HG03196 (cell line): ENCODE results near the gene MMS22L.

Experiments used
- ATAC-seq: cut with Tn5 transposase; IDR thresholded peaks from one replicate; pipeline ENCODE4 v1.9.1; 2021; ENCODE audit not compliant: unreplicated experiment

Gene MMS22L, protein sequence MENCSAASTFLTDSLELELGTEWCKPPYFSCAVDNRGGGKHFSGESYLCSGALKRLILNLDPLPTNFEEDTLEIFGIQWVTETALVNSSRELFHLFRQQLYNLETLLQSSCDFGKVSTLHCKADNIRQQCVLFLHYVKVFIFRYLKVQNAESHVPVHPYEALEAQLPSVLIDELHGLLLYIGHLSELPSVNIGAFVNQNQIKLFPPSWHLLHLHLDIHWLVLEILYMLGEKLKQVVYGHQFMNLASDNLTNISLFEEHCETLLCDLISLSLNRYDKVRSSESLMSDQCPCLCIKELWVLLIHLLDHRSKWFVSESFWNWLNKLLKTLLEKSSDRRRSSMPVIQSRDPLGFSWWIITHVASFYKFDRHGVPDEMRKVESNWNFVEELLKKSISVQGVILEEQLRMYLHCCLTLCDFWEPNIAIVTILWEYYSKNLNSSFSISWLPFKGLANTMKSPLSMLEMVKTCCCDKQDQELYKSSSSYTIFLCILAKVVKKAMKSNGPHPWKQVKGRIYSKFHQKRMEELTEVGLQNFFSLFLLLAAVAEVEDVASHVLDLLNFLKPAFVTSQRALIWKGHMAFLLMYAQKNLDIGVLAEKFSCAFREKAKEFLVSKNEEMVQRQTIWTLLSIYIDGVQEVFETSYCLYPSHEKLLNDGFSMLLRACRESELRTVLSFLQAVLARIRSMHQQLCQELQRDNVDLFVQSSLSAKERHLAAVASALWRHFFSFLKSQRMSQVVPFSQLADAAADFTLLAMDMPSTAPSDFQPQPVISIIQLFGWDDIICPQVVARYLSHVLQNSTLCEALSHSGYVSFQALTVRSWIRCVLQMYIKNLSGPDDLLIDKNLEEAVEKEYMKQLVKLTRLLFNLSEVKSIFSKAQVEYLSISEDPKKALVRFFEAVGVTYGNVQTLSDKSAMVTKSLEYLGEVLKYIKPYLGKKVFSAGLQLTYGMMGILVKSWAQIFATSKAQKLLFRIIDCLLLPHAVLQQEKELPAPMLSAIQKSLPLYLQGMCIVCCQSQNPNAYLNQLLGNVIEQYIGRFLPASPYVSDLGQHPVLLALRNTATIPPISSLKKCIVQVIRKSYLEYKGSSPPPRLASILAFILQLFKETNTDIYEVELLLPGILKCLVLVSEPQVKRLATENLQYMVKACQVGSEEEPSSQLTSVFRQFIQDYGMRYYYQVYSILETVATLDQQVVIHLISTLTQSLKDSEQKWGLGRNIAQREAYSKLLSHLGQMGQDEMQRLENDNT

GRCh38 chr6:97282726-97283617, at the start of gene MMS22L:
MMS22L (minus strand) TSS chr6:97283216; CDS start chr6:97282477, 739 bp downstream.
- peak; percentile 98 for ATAC-seq

- no peak for ATAC-seq
Observed at GRCh38 chr6:97322811-97323210, 39.8 kb upstream of the MMS22L start.

DNA sequence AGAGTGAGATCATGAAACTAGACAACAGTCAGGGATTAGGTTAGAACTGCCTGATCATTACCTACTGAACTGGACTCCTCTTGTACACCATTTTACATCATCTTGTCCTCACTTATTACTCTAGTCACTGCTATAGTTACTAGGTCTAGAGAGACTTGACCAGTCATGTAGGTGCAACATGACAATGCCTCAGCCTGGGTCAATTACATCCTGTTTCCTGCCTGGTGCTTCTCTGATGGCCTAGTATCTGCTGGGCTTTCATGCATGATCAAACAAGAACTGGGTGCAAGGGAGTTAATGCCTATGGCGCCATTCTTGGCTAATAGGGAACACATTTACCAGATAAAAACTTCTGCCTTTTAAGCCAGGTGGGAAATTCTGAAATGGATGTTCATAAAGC, 39.2 kb upstream of the MMS22L start:
- ATAC-seq: no peak

DNA sequence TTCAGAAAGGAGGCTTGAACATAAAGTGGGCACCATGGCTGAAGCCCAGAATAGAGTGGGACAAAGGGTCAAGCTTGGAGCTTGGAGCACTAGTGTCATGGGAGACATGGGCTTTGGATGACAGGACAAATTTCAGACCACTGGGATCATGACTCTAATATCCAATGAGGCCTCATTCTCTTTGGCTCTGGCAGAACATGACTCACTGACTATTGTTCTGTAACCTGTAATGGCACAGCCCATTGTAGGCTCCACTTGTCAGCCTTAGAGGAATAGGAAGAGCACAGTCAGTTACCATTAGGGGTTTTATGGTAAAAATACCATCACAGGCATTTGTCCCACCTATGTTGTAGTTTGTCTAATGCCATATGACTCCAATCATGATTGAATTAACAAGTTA, 34.0 kb upstream of the MMS22L start:
- ATAC-seq: no peak

- ATAC-seq: no peak
Observed at GRCh38 chr6:97312241-97312640, 29.2 kb upstream of the MMS22L start.

DNA sequence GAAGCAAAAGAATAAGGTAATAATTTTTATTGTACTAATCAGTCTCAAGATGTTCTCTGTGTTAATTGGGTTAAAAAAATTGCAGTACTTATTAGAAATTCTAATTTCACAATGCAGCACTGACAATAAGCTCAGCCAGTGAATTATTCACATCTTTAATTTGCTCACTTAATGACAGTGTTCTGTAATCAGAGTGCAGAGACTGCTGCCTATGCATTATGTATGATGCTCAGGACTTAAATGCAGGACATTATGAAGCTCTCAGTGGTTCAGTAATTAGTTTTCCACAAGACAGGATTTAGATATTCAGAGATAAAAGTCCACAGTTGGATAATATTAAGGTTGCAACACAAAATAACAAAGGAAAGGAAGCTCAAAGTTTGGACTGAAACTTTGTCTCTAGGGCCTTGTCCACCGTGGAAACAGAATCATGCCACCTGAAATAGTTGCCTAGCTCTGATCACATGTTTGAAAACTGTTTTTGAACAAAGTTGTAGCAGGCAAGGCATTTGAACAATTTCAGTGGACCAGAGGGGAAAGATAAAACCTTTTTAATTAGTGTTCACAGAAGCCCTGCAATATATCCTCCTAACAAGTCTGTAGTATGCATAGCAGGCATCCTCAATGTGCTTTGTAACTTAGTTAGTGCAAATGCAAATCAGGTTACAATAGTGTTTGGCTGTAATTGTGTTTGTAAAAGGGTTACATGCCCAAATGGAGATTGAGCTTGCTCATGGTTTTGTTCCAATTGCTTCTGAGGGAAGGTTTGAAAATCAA, 23.7 kb upstream of the MMS22L start:
- ATAC-seq: no peak

DNA sequence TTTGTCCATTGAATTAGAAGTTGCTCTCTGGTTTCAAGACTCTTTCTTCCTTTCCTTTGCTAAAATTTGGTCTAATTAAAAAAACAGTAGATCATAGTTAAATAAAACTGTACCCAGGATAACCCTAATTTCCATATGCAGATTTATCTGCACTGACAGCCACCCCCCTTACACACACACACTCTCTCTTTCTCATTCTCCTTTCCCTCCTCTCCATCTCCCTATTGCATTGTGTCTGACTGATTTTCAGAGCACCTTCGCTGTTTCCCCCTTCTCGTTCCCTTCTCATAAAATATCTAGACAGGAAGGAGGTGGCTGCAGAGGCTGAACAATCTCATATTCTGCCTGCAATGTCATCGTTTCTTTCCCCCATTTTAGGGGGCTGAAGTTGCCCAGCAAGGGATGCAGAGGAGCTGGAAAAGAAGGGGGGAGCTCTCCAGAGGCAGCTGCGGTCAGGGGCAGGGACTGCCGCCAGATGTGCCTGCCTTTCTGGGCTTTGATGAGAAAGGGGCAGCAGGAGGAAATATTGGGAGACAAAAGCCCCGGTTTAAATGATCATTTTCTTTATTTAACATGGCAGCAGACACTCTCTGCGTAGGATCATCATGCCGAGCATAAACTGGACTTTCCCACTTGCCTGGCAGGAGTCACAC, 22.5 kb upstream of the MMS22L start:
- no peak for ATAC-seq

DNA sequence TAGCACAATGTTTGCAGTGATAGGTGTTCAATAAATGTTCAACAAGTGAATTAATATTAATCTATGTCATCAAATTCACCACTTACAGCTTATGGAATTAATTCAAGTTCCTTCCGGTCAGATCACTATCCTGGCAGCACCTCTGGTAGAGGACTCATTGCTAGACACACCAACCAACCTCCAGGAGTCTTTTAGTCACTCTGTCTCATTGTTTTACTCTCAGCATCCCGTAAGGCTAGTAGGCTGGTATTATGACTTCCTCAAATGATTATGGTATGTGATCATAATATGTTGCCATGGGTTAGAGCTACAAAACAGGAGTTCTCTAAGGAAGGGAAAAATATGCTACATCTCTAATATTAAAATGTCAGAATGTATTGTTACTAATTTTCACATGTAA, 21.7 kb upstream of the MMS22L start:
- ATAC-seq: no peak

- ATAC-seq: no peak
Observed at GRCh38 chr6:97294451-97294850, 11.4 kb upstream of the MMS22L start.

DNA sequence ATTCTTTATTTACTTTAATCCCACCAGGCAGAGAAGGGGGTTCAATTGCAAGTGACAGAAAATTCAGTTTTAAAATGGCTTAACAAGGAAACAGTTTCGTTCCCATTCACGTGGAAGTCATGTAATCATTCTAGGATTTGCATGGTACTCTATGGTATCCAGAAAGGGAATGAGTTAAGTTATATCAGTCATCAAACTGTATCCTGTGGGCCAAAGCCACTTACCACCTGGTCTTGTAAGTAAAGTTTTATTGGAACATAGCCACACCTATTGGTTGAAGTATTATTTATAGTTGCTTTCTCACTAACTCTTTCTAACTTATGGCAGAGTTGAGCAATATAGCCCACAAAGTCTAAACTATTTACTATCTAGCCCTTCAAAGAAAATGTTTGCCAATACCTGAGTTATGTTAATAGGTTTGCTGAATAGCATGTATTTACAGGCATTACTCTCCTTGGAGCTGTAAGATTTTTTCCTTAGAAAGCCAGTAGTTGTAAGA, 10.2 kb upstream of the MMS22L start:
- ATAC-seq: no peak

- no peak for ATAC-seq
Observed at GRCh38 chr6:97292671-97293070, 9.7 kb upstream of the MMS22L start.

GRCh38 chr6:97291896-97292295, 8.9 kb upstream of the MMS22L start:
- no peak for ATAC-seq

DNA sequence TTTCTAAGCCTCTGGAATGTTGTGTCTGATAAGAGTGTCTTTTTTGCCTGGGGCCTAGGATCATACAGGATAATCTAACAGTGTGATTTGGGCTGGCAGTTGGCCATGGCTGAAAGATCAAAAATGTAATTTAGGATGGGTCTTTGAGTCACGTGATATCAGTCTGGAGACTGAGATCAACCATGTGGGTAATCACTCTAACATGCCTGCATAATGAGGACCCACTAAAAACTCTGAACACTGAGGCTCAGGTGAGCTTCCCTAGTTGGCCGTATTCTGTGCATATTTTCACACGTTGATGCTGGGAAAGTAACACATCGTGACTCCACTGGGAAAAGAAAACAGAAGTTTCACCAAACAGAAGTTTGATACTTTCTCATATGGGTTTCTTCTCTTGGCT, 6.3 kb upstream of the MMS22L start:
- ATAC-seq: no peak

GRCh38 chr6:97288188-97288587, 5.2 kb upstream of the MMS22L start:
- ATAC-seq: no peak

DNA sequence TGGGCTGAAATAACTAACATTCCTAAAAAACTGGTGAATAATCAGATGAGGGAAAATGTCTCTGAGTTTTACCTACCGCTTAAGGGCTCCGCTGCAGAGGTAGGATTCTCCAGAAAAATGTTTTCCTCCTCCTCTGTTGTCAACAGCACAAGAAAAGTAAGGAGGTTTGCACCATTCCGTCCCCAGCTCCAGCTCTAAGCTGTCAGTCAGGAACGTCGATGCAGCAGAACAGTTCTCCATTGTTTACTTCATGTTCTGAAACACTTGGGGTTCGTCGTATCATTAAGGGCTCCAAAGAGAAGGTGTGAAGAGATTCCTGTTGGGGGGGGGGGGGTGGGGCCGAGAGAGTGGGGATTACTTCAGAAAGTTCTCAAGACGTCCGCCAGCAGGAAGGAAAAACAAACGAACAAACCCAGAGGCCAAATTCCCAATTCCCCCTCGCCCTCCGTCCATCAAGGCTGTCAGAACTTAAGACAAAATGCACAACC, 734 bp downstream of the MMS22L start:
- ATAC-seq: no peak

DNA sequence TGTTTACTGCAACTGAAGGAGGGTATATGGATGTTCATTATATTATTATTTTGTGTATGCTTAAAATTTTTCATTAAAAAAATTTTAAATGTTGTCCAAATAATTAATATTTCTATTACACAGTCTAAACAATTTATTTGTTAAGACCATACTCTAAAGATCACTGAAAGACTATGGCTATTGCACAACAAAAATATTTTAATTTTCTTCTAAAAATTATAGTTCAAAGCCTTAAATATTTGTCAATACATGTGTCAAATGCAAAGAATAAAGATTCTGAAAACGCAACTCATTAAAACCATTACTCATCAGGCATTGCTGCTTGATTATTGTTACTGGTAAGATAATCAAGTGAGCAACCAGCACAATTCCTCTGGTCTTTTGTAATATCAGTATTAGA, 2.2 kb downstream of the MMS22L start:
- ATAC-seq: no peak

DNA sequence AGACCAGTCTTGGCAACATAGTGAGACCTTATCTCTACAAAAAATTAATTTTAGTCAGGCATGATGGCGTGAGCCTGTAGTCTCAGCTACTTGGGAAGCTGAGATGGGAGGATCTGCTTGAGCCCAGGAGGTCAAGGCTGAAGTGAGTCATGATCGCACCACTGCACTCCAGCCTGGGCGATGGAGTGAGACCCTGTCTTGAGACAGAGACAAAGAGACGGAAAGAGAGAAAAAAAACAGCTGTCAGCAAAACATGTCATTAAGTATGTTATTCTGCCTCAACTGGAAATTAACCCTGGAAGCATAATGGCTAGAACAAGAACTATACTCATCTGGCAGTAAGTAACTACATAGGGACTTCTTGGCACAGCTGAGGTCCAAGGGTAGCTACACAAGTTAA, 7.2 kb downstream of the MMS22L start:
- no peak for ATAC-seq

DNA sequence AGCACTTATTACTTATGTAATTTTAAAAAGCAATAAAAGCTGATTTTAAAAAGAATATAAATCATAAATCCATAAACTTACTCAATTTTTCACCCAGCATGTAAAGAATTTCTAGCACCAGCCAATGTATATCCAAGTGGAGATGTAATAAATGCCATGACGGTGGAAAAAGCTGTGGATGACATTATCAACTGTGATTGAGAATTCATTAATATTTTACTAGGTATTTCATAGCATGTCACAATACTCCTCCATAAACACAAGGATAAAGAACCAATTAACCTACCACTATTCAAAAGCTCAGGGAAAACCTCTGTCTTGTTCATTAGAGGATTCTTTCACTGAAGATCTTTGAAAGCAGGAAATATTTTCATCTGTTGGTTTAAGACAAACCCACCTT, 13.2 kb downstream of the MMS22L start:
- ATAC-seq: no peak

DNA sequence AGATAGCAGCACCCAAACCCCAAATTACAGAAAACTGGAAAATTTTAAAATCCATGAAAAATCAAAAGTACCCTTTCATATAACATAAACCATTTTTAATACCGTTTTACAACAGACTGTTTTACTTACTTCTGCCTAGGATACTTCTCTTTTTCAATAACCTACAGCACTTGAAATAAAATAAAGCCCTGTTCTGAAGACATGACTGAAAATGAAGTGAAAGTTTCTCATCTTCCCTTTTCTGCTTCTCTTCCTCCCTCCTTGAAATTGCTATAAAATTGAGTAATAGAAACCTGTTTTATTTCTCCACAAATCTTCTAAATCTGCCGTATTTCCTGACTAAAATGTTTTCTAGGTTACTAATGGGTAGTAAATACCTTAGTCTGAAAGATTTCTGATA, 20.3 kb downstream of the MMS22L start:
- no peak for ATAC-seq
